ENCODE measurements around the gene PWWP2B. TPM values are rescaled to one million over a fixed set of nuclear protein-coding genes. Genes with fewer than 3 reads are reported as not detected.

The PWWP2B gene
- total and polyA plus RNA-seq, 2 of the 8 experiments (the other 6 are each of a cell fraction or from before 2014, with no cell fraction given), result 5.3 to 10.8 TPM

DNA sequence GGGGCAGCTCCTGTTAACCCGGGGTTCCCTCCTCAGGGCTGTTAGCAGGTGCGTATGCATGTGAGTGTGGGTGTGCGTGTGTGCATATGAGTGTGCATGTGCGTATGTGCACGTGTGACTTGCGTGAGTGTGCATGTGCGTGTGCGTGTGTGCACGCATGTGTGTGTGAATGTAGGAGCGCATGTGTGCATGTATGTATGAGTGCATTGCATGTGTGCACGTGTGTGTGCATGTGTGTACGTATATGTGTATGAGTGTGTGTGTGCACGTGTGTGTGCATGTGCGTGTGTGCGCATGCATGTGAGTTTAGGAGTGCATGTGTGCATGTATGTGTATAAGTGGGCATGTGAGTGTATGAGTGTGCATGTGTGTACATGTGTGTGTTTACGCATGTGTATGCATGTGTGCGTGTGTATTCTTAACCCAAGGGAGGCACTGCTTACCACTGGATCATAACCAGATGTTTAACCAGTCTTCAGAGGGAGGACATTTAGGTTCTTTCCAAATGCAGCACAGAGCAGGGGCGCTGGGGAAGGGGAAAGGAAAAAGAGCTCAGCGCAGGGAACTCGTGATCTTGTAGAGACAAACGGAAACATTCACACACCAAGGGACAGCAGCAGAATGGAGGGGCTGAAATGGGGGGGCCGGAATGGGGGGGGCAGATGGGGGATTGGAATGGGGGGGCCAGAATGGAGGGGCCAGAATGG, 45.0 kb downstream of the PWWP2B start:
- WGBS, 2 experiments (ENCODE audit: extremely low coverage in 1 of 2, insufficient coverage in 1 of 2, insufficient read length in 1 of 2, insufficient replicate concordance in 2 of 2, low coverage in 1 of 2, low lambda C conversion rate in 2 of 2, missing lambda C conversion rate in 1 of 2), result 94% methylated on average over 21 of the region's 22 CpGs; no CpG with 5 or more reads in 1 of the 2 experiments
- H3K23me2 ChIP-seq (ENCODE audit: low read depth, low read length), result peaks cover 6% of the 10 kb centered on the region
- no peak overlapping the region for H3K14ac ChIP-seq (ENCODE audit: insufficient read length)
- H3K4ac ChIP-seq (replicated peaks; ENCODE audit: insufficient read length, low read depth, low read length), result peak overlapping the region; percentile 98
- no peak overlapping the region for H3K56ac ChIP-seq (replicated peaks; ENCODE audit: insufficient read length, low read depth, low read length)
- FAIRE-seq (no peak), DNase-seq (ENCODE audit: low read depth in 1 of 2, low spot score in 2 of 2) (no peak)
- peak overlapping the region; percentile 26; the same call in 1 of the 2 replicates for H2BK5ac ChIP-seq (ENCODE audit: low read depth, low read length)
- H3K79me2 ChIP-seq (ENCODE audit: control insufficient read depth in 1 of 2, insufficient read depth in 2 of 2, low read length in 2 of 2), result no peaks in the 10 kb centered on the region
- CTCF ChIA-PET (ENCODE audit: partially characterized antibody), result interaction anchor here (1.0 to 1.6 kb wide), 3 partner anchors 21 to 79 kb away, joined by 3 to 5 read pairs (median 4); no protein-coding TSS in a partner anchor
- peak overlapping the region in 1 of 4 experiments; percentile 2; a peak in 2 of 7 replicates for H3K9ac ChIP-seq (replicated peaks in 1 of 4; ENCODE audit: extremely low read depth in 1 of 4, low read depth in 3 of 4, low read length in 3 of 4)
- POLR2A ChIA-PET (ENCODE audit: partially characterized antibody), result interaction anchor here (0.9 to 1.6 kb wide), 3 partner anchors 10 to 23 kb away, joined by 3 read pairs; no protein-coding TSS in a partner anchor
- H3K23ac ChIP-seq (ENCODE audit: insufficient read length), result peak overlapping the region; percentile 33
- no peak overlapping the region for H3K18ac ChIP-seq (ENCODE audit: extremely low read depth, low read length)
- no peak overlapping the region for H2AFZ ChIP-seq (ENCODE audit: low read length)
- no peak overlapping the region for H3K4me2 ChIP-seq (ENCODE audit: insufficient read depth in 1 of 2, low read depth in 2 of 2, low read length in 2 of 2)
- H4K91ac ChIP-seq (replicated peaks; ENCODE audit: insufficient read length, low read length), result peak overlapping the region; percentile 84
- peak overlapping the region; percentile 75 for H2BK15ac ChIP-seq (ENCODE audit: low read length)
- peak overlapping the region; percentile 21; the same call in 1 of the 2 replicates for H2BK12ac ChIP-seq (ENCODE audit: low read depth, low read length)
- H2AK5ac ChIP-seq (ENCODE audit: low read depth, low read length), result peak overlapping the region; percentile 43; the same call in 1 of the 2 replicates
- no peaks in the 10 kb centered on the region; a peak in 1 of 8 replicates for H3K36me3 ChIP-seq (ENCODE audit: control insufficient read depth in 2 of 4, insufficient read depth in 4 of 4, low read length in 3 of 4)
- no peaks in the 10 kb centered on the region for H3K9me3 ChIP-seq (ENCODE audit: insufficient read depth in 2 of 2, low read depth in 1 of 2, low read length in 1 of 2)
- peak overlapping the region; percentile 21 for H2BK120ac ChIP-seq (replicated peaks; ENCODE audit: low read depth, low read length)
- TF ChIP-seq SP2 (IDR thresholded peaks at IDR 0.05; ENCODE audit: low read length), result no peak
- H3K4me1 ChIP-seq (replicated peaks in 1 of 4; ENCODE audit: control insufficient read depth in 3 of 4, insufficient read depth in 4 of 4, low read length in 3 of 4), result peaks cover 3 to 19% (median 13%) of the 10 kb centered on the region in 4 experiments; a peak in 6 of 7 replicates
- H2BK20ac ChIP-seq (ENCODE audit: low read length), result 0 out of 2 replicates have a peak overlapping the region, but pooled peaks have one; percentile 13
- H4K5ac ChIP-seq (ENCODE audit: insufficient read length, low read depth, low read length), result no peak overlapping the region
- no peak overlapping the region for H3K4me3 ChIP-seq (ENCODE audit: extremely low read depth in 1 of 4, insufficient read depth in 2 of 4, low read depth in 3 of 4, low read length in 4 of 4)
- no peak overlapping the region for H3K27ac ChIP-seq (ENCODE audit: low read depth, low read length)
- H3K79me1 ChIP-seq (ENCODE audit: low read depth, low read length), result peaks cover 3% of the 10 kb centered on the region
- H4K8ac ChIP-seq (ENCODE audit: extremely low read depth, insufficient read depth, low read length), result no peak overlapping the region
- peaks cover 0 to 8% of the 10 kb centered on the region in 2 experiments for H4K20me1 ChIP-seq (replicated peaks in 1 of 2; ENCODE audit: control insufficient read depth in 1 of 2, insufficient read depth in 2 of 2, low read length in 2 of 2)
- H3K27me3 ChIP-seq (replicated peaks in 1 of 4; ENCODE audit: control insufficient read depth in 3 of 4, extremely low read depth in 1 of 4, insufficient read depth in 3 of 4, low read length in 3 of 4), result no peaks in the 10 kb centered on the region

Measured in H1 (cell line).